ENCODE measurements around the gene BIN1. TPM values are rescaled to one million over a fixed set of nuclear protein-coding genes. Genes with fewer than 3 reads are reported as not detected.

BIN1 gene
- total RNA-seq, 1 donor from 2014 or later: 15.8 TPM

- Histone ChIP-seq H3K9me3 (replicated peaks) (no peaks in the 10 kb centered on the region), H3K4me1 (no peaks in the 10 kb centered on the region), H3K27me3 (ENCODE audit: low read depth) (peaks cover 69% of the 10 kb centered on the region), H3K4me3 (no peak overlapping the region), H3K27ac (replicated peaks) (no peak overlapping the region), H3K36me3 (no peaks in the 10 kb centered on the region)
- TF ChIP-seq CTCF (IDR thresholded peaks at IDR 0.05; ENCODE audit: borderline replicate concordance): no peak
- no peak for DNase-seq
- intact Hi-C loops (cut with micrococcal nuclease): no loop called here
These were observed 90.6 kb downstream of the BIN1 start for GRCh38 chr2:127016329-127016728.

- DNase-seq: no peak
- intact Hi-C loops (cut with micrococcal nuclease): no loop called here
- H3K27ac ChIP-seq (replicated peaks): no peak overlapping the region
- peaks cover 75% of the 10 kb centered on the region for H3K27me3 ChIP-seq (ENCODE audit: low read depth)
- H3K36me3 ChIP-seq: no peaks in the 10 kb centered on the region
- H3K9me3 ChIP-seq (replicated peaks): no peaks in the 10 kb centered on the region
- TF ChIP-seq CTCF (IDR thresholded peaks at IDR 0.05; ENCODE audit: borderline replicate concordance): no peak
- H3K4me1 ChIP-seq: no peaks in the 10 kb centered on the region
- H3K4me3 ChIP-seq: no peak overlapping the region
These were observed 91.6 kb downstream of the BIN1 start for GRCh38 chr2:127015106-127015910.

GRCh38 chr2:127014630-127015029 is 92.3 kb downstream of the BIN1 start:
- no peak for DNase-seq
- intact Hi-C loops (cut with micrococcal nuclease): no loop called here
- peaks cover 78% of the 10 kb centered on the region for H3K27me3 ChIP-seq (ENCODE audit: low read depth)
- H3K36me3 ChIP-seq: no peaks in the 10 kb centered on the region
- no peak for TF ChIP-seq CTCF (IDR thresholded peaks at IDR 0.05; ENCODE audit: borderline replicate concordance)
- no peak overlapping the region for H3K27ac ChIP-seq (replicated peaks)
- no peak overlapping the region for H3K4me3 ChIP-seq
- no peaks in the 10 kb centered on the region for H3K9me3 ChIP-seq (replicated peaks)
- no peaks in the 10 kb centered on the region for H3K4me1 ChIP-seq

GRCh38 chr2:127014224-127014623 is 92.7 kb downstream of the BIN1 start:
- Histone ChIP-seq H3K4me1 (no peaks in the 10 kb centered on the region), H3K9me3 (replicated peaks) (no peaks in the 10 kb centered on the region), H3K27me3 (ENCODE audit: low read depth) (peaks cover 78% of the 10 kb centered on the region), H3K4me3 (no peak overlapping the region), H3K27ac (replicated peaks) (no peak overlapping the region), H3K36me3 (no peaks in the 10 kb centered on the region)
- intact Hi-C loops (cut with micrococcal nuclease): no loop called here
- no peak for TF ChIP-seq CTCF (IDR thresholded peaks at IDR 0.05; ENCODE audit: borderline replicate concordance)
- DNase-seq: no peak

GRCh38 chr2:127012868-127013267 is 94.1 kb downstream of the BIN1 start:
- Histone ChIP-seq H3K4me3 (no peak overlapping the region), H3K36me3 (no peaks in the 10 kb centered on the region), H3K4me1 (no peaks in the 10 kb centered on the region), H3K27ac (replicated peaks) (no peak overlapping the region), H3K27me3 (ENCODE audit: low read depth) (peaks cover 68% of the 10 kb centered on the region), H3K9me3 (replicated peaks) (no peaks in the 10 kb centered on the region)
- DNase-seq: no peak
- TF ChIP-seq CTCF (IDR thresholded peaks at IDR 0.05; ENCODE audit: borderline replicate concordance): no peak
- intact Hi-C loops (cut with micrococcal nuclease): no loop called here
